HCT116 (cell line): ENCODE data around the gene CDKAL1. TPM values are rescaled to one million over a fixed set of nuclear protein-coding genes. Genes with fewer than 3 reads are reported as not detected.

Source experiments
- ATAC-seq: fragments of 200-7000 bp; cut with Tn5 transposase; 2 replicates; pipeline ENCODE4 v1.9.1; 2020; ENCODE audit warnings: mild to moderate bottlenecking, moderate library complexity
- BruUV-seq: library from RNA; stranded (reverse); fragments of 400-500 nt; replicated peaks from 2 replicates; lab custom pipeline; 2021; lab: Mats Ljungman, UMichigan
- CTCF ChIA-PET: fragments of 300-600 bp; sonication (Branson Sonifier 250); formaldehyde crosslinking; loops from one replicate; lab custom pipeline; 2021; ENCODE audit warnings: antibody characterized with exemption; lab: Charles Lee
- POLR2A ChIA-PET: fragments of 300-600, 350-600 bp; sonication (Branson Sonifier 250); formaldehyde crosslinking; loops from one replicate; lab custom pipeline; 2021; ENCODE audit warnings: antibody characterized with exemption; lab: Charles Lee
- RAD21 ChIA-PET, 2 experiments: fragments of 300-600 bp; sonication (Branson Sonifier 250); formaldehyde crosslinking; loops; one replicate each; lab custom pipeline; 2023; ENCODE audit warnings: low total read pairs in 2 of 2; ENCODE audit not compliant: uncharacterized antibody in 2 of 2, unreplicated experiment in 2 of 2, low non-redundant PET in 1 of 2; lab: Charles Lee
- DNase-seq: peaks from one replicate; pipeline ENCODE4 v3.0.0-alpha.2; 2010; ENCODE audit warnings: low read depth, low spot score
- H2AFZ ChIP-seq: fragments of 200-600 bp; shearing (Covaris generic), sonication (generic); 2 replicates; pipeline ENCODE4 v1.6.1; 2017; ENCODE audit warnings: low read depth, mixed run types, mixed read lengths, antibody characterized with exemption, low read length; ENCODE audit not compliant: poor library complexity, severe bottlenecking
- H3K27ac ChIP-seq: 2 replicates; pipeline ENCODE4 v1.5.1; 2012; ENCODE audit warnings: low read depth, low read length
- H3K27me3 ChIP-seq: fragments of 200-600 bp; sonication (generic); 2 replicates; pipeline ENCODE4 v1.6.1; 2016; ENCODE audit warnings: mixed run types, low read length, mixed read lengths; ENCODE audit not compliant: insufficient read depth
- H3K36me3 ChIP-seq, 2 experiments: fragments of 200-500 bp in 1 of 2; fragments of 200-600 bp in 1 of 2; sonication (Bioruptor generic) in 1 of 2; sonication (generic) in 1 of 2; 2 replicates each; pipeline versions ENCODE4 v1.5.1 to v1.6.1; 2014 to 2016; ENCODE audit warnings: low read length in 2 of 2, inconsistent platforms in 1 of 2, mixed read lengths in 1 of 2, mixed run types in 1 of 2; ENCODE audit not compliant: insufficient read depth in 2 of 2, control insufficient read depth in 1 of 2
- H3K4me1 ChIP-seq, 2 experiments: fragments of 200-600 bp in 1 of 2; sonication (generic) in 1 of 2; 2 replicates each; pipeline versions ENCODE4 v1.5.1 to v1.6.1; 2012 to 2017; ENCODE audit warnings: low read length in 2 of 2, inconsistent platforms in 1 of 2, mild to moderate bottlenecking in 1 of 2, mixed read lengths in 1 of 2, mixed run types in 1 of 2, moderate library complexity in 1 of 2; ENCODE audit not compliant: insufficient read depth in 2 of 2, control insufficient read depth in 1 of 2
- H3K4me2 ChIP-seq: fragments of 200-600 bp; sonication (generic); 2 replicates; pipeline ENCODE4 v1.6.1; 2017; ENCODE audit warnings: mixed run types, low read length, mixed read lengths
- H3K4me3 ChIP-seq, 2 experiments: fragments of 200-600 bp in 1 of 2; sonication (generic) in 1 of 2; replicated peaks in 1 of 2; 2 replicates each; pipeline ENCODE4 v1.5.1; 2011 to 2016; ENCODE audit warnings: low read length in 2 of 2, control low read depth in 1 of 2, low read depth in 1 of 2, mild to moderate bottlenecking in 1 of 2, mixed read lengths in 1 of 2, mixed run types in 1 of 2
- H3K79me2 ChIP-seq: fragments of 200-600 bp; sonication (generic); 2 replicates; pipeline ENCODE4 v1.6.1; 2017; ENCODE audit warnings: mild to moderate bottlenecking, mixed run types, low read length, moderate library complexity, mixed read lengths; ENCODE audit not compliant: insufficient read depth
- H3K9ac ChIP-seq: fragments of 200-600 bp; sonication (generic); 2 replicates; pipeline ENCODE4 v1.6.1; 2016; ENCODE audit warnings: low read length, mixed read lengths
- H3K9me2 ChIP-seq: fragments of 200-600 bp; sonication (generic), shearing (Covaris generic); 2 replicates; pipeline ENCODE4 v1.6.1; 2017; ENCODE audit warnings: mixed run types, mild to moderate bottlenecking, moderate library complexity; ENCODE audit not compliant: insufficient read depth
- H3K9me3 ChIP-seq, 2 experiments: fragments of 200-500 bp in 1 of 2; fragments of 200-600 bp in 1 of 2; sonication (Bioruptor generic) in 1 of 2; sonication (generic) in 1 of 2; 2 replicates each; pipeline ENCODE4 v1.6.1; 2014 to 2017; ENCODE audit warnings: low read length in 2 of 2, mixed read lengths in 2 of 2, inconsistent platforms in 1 of 2, low read depth in 1 of 2, mild to moderate bottlenecking in 1 of 2, mixed run types in 1 of 2, moderate library complexity in 1 of 2; ENCODE audit not compliant: control insufficient read depth in 1 of 2, insufficient read depth in 1 of 2
- H4K20me1 ChIP-seq: fragments of 200-600 bp; sonication (generic), shearing (Covaris generic); 2 replicates; pipeline ENCODE4 v1.6.1; 2017; ENCODE audit warnings: mixed run types, mild to moderate bottlenecking, moderate library complexity; ENCODE audit not compliant: insufficient read depth
- CBX3 ChIP-seq: IDR thresholded peaks from 2 replicates; pipeline ENCODE4 v1.6.1; 2012; ENCODE audit warnings: low read depth
- ELF1 ChIP-seq: IDR thresholded peaks from 2 replicates; pipeline ENCODE4 v1.6.1; 2012; ENCODE audit warnings: low read depth, borderline replicate concordance
- EZH2 ChIP-seq: fragments of 200-600 bp; sonication (generic); IDR thresholded peaks from 2 replicates; pipeline ENCODE4 v1.6.1; 2017; ENCODE audit warnings: antibody characterized with exemption, mixed run types
- EZH2phosphoT487 ChIP-seq: fragments of 200-600 bp; IDR thresholded peaks from 2 replicates; pipeline ENCODE4 v1.6.1; 2018; ENCODE audit warnings: antibody characterized with exemption, borderline replicate concordance
- FOSL1 ChIP-seq: IDR thresholded peaks from 2 replicates; pipeline ENCODE4 v1.6.1; 2012; ENCODE audit warnings: low read depth
- JUND ChIP-seq: IDR thresholded peaks from 2 replicates; pipeline ENCODE4 v1.6.1; 2012
- POLR2AphosphoS5 ChIP-seq: IDR thresholded peaks from 2 replicates; pipeline ENCODE4 v1.6.1; 2011; ENCODE audit warnings: mild to moderate bottlenecking, low read depth, low read length, moderate library complexity
- RAD21 ChIP-seq: IDR thresholded peaks from 2 replicates; pipeline ENCODE4 v1.6.1; 2012; ENCODE audit warnings: low read depth, mild to moderate bottlenecking
- SIN3A ChIP-seq: IDR thresholded peaks from 2 replicates; pipeline ENCODE4 v1.6.1; 2012; ENCODE audit warnings: low read depth
- SP1 ChIP-seq: IDR thresholded peaks from 2 replicates; pipeline ENCODE4 v1.6.1; 2012; ENCODE audit warnings: low read depth
- SRF ChIP-seq: IDR thresholded peaks from 2 replicates; pipeline ENCODE4 v1.6.1; 2012; ENCODE audit warnings: low read depth
- TCF7L2 ChIP-seq: IDR thresholded peaks from 2 replicates; pipeline ENCODE4 v1.7.0; 2011; ENCODE audit warnings: borderline replicate concordance, inconsistent platforms; ENCODE audit not compliant: insufficient read depth, insufficient read length; ENCODE audit errors: extremely low read depth
- YY1 ChIP-seq: IDR thresholded peaks from 2 replicates; pipeline ENCODE4 v1.6.1; 2011; ENCODE audit warnings: low read length, low read depth, moderate library complexity, mild to moderate bottlenecking; ENCODE audit not compliant: insufficient replicate concordance; ENCODE audit errors: extremely low read depth
- ZFX ChIP-seq: fragments of 450-650 bp; IDR thresholded peaks from 2 replicates; pipeline ENCODE4 v1.6.1; 2017
- ZNF274 ChIP-seq: fragments of 200-500 bp; sonication (Bioruptor generic); IDR thresholded peaks from 2 replicates; pipeline ENCODE4 v1.6.1; 2014; ENCODE audit warnings: mild to moderate bottlenecking, low read depth, low read length, inconsistent platforms
- intact Hi-C: fragments of 100-400 bp; cut with micrococcal nuclease; formaldehyde crosslinking; loops from 2 replicates; pipeline ENCODE4 v1.10.0; 2022
- total RNA-seq: library from RNA; stranded (reverse); gene quantifications from one replicate; pipeline ENCODE4 v1.2.1, GENCODE V29; 2021; ENCODE audit not compliant: unreplicated experiment
- TF ChIP-seq, protein P1 (sequence below), 3 experiments: fragments of 200-600 bp in 1 of 3; sonication (generic) in 1 of 3; IDR thresholded peaks in 2 of 3; conservative IDR thresholded peaks in 1 of 3; 2 replicates each; pipeline ENCODE4 v1.5.1; 2012 to 2017; ENCODE audit warnings: low read depth in 2 of 3, low read length in 2 of 3, antibody characterized with exemption in 1 of 3, borderline replicate concordance in 1 of 3, control low read depth in 1 of 3, mild to moderate bottlenecking in 1 of 3, mixed read lengths in 1 of 3, mixed run types in 1 of 3, moderate library complexity in 1 of 3; ENCODE audit not compliant: insufficient read depth in 1 of 3
- TF ChIP-seq, protein P2 (sequence below): IDR thresholded peaks from 2 replicates; pipeline ENCODE4 v1.6.1; 2012
- TF ChIP-seq, protein P3 (sequence below): IDR thresholded peaks from 2 replicates; pipeline ENCODE4 v1.6.1; 2012; ENCODE audit warnings: low read depth
- TF ChIP-seq, protein P4 (sequence below): IDR thresholded peaks from 2 replicates; pipeline ENCODE4 v1.6.1; 2012

Gene CDKAL1
- total RNA-seq, 1 experiment from 2014 or later = 14.9 TPM

DNA sequence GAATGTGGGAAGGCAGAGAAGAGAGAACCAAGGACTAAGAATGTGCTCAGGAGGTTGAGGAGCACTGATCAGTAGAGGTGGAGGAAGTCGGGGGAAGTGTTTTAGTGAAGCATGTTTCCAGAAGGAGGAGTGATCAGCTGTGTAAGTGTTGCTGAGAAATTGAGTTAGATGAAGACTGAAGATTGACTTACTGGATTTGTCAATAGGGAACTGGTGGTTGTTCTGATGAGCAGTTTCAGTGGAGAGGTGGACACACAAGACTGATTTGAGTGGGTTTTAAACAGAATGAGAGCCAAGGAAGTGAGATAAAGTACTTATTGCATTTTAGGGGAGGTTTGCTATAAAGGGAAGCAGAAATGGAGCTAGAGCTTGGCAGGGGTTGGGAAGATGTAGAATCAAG lies 182.6 kb downstream of the CDKAL1 start:
- Histone ChIP-seq H4K20me1 (no peaks in the 10 kb centered on the region), H3K79me2 (0 out of 2 replicates have a peak, but pooled peaks cover 3% of the 10 kb centered on the region), H3K27ac (no peak overlapping the region), H3K4me1 (no peaks in the 10 kb centered on the region), H3K36me3 (no peaks in the 10 kb centered on the region), H3K9me3 (no peaks in the 10 kb centered on the region), H2AFZ (no peak overlapping the region), H3K4me3 (no peak overlapping the region), H3K27me3 (no peaks in the 10 kb centered on the region), H3K9me2 (no peaks in the 10 kb centered on the region), H3K9ac (no peak overlapping the region), H3K4me2 (no peak overlapping the region)
- no peak for TF ChIP-seq FOSL1
- no peak for TF ChIP-seq YY1
- no peak for TF ChIP-seq ELF1
- TF ChIP-seq JUND = no peak
- no peak for TF ChIP-seq ZFX
- TF ChIP-seq EZH2 = no peak
- TF ChIP-seq, protein P1, sequence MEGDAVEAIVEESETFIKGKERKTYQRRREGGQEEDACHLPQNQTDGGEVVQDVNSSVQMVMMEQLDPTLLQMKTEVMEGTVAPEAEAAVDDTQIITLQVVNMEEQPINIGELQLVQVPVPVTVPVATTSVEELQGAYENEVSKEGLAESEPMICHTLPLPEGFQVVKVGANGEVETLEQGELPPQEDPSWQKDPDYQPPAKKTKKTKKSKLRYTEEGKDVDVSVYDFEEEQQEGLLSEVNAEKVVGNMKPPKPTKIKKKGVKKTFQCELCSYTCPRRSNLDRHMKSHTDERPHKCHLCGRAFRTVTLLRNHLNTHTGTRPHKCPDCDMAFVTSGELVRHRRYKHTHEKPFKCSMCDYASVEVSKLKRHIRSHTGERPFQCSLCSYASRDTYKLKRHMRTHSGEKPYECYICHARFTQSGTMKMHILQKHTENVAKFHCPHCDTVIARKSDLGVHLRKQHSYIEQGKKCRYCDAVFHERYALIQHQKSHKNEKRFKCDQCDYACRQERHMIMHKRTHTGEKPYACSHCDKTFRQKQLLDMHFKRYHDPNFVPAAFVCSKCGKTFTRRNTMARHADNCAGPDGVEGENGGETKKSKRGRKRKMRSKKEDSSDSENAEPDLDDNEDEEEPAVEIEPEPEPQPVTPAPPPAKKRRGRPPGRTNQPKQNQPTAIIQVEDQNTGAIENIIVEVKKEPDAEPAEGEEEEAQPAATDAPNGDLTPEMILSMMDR (IDR thresholded peaks at IDR 0.05 in 2 of 3, conservative IDR thresholded peaks at IDR 0.05 in 1 of 3; ENCODE audit: borderline replicate concordance in 1 of 3, insufficient read depth in 1 of 3, low read depth in 2 of 3, low read length in 2 of 3) = no peak
- TF ChIP-seq, protein P2, sequence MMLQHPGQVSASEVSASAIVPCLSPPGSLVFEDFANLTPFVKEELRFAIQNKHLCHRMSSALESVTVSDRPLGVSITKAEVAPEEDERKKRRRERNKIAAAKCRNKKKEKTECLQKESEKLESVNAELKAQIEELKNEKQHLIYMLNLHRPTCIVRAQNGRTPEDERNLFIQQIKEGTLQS = no peak
- TF ChIP-seq ZNF274 = no peak
- TF ChIP-seq CBX3 = no peak
- TF ChIP-seq RAD21 = no peak
- no peak for TF ChIP-seq SIN3A
- TF ChIP-seq EZH2phosphoT487 = no peak
- TF ChIP-seq POLR2AphosphoS5 = no peak
- TF ChIP-seq SRF = no peak
- TF ChIP-seq SP1 = no peak
- TF ChIP-seq, protein P3, sequence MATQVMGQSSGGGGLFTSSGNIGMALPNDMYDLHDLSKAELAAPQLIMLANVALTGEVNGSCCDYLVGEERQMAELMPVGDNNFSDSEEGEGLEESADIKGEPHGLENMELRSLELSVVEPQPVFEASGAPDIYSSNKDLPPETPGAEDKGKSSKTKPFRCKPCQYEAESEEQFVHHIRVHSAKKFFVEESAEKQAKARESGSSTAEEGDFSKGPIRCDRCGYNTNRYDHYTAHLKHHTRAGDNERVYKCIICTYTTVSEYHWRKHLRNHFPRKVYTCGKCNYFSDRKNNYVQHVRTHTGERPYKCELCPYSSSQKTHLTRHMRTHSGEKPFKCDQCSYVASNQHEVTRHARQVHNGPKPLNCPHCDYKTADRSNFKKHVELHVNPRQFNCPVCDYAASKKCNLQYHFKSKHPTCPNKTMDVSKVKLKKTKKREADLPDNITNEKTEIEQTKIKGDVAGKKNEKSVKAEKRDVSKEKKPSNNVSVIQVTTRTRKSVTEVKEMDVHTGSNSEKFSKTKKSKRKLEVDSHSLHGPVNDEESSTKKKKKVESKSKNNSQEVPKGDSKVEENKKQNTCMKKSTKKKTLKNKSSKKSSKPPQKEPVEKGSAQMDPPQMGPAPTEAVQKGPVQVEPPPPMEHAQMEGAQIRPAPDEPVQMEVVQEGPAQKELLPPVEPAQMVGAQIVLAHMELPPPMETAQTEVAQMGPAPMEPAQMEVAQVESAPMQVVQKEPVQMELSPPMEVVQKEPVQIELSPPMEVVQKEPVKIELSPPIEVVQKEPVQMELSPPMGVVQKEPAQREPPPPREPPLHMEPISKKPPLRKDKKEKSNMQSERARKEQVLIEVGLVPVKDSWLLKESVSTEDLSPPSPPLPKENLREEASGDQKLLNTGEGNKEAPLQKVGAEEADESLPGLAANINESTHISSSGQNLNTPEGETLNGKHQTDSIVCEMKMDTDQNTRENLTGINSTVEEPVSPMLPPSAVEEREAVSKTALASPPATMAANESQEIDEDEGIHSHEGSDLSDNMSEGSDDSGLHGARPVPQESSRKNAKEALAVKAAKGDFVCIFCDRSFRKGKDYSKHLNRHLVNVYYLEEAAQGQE = no peak
- TF ChIP-seq, protein P4, sequence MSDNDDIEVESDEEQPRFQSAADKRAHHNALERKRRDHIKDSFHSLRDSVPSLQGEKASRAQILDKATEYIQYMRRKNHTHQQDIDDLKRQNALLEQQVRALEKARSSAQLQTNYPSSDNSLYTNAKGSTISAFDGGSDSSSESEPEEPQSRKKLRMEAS = no peak
- no peak for TF ChIP-seq TCF7L2
- no TSS peak for BruUV-seq
- ATAC-seq (no peak), DNase-seq (no peak)
- CTCF ChIA-PET = no interaction called here
- POLR2A ChIA-PET = no interaction called here
- RAD21 ChIA-PET = no interaction called here
- intact Hi-C loops = no loop called here
